Psoas muscle (tissue), 8 donors: ENCODE results near the gene DNMT1. TPM values are rescaled to one million over a fixed set of nuclear protein-coding genes. Genes with fewer than 3 reads are reported as not detected.
A peak's percentile ranks its signal among the peaks of the same experiment; 100 is the strongest.

ENCODE experiments used
- ATAC-seq, 4 donors: fragments of 200-7000 bp; cut with Tn5 transposase; one replicate each; pipeline ENCODE4 v1.9.1; 2020; ENCODE audit warnings: moderate library complexity in 3 of 4, mild to moderate bottlenecking in 2 of 4
- DNase-seq, 2 donors: peaks; one replicate each; pipeline ENCODE4 v3.0.0-alpha.2; 2020
- H3K27ac ChIP-seq: fragments of 200-600 bp; one replicate; pipeline ENCODE4 v1.8.0; 2022
- H3K27me3 ChIP-seq, 3 donors: fragments of 200-600 bp in 1 of 3; one replicate each; pipeline versions ENCODE4 v1.6.1 to v1.8.0; 2013 to 2022; ENCODE audit warnings: low read length in 2 of 3, mild to moderate bottlenecking in 2 of 3, moderate library complexity in 1 of 3; ENCODE audit not compliant: insufficient read depth in 3 of 3
- H3K36me3 ChIP-seq, 2 donors: fragments of 200-600 bp in 1 of 2; one replicate each; pipeline versions ENCODE4 v1.6.1 to v1.8.0; 2013 to 2022; ENCODE audit warnings: low read depth in 1 of 2, mild to moderate bottlenecking in 1 of 2, moderate library complexity in 1 of 2; ENCODE audit not compliant: insufficient read depth in 1 of 2
- H3K4me1 ChIP-seq: fragments of 200-600 bp; one replicate; pipeline ENCODE4 v1.8.0; 2022
- H3K4me3 ChIP-seq: fragments of 200-600 bp; one replicate; pipeline ENCODE4 v1.8.0; 2022; ENCODE audit warnings: mild to moderate bottlenecking
- H3K9me3 ChIP-seq: fragments of 200-600 bp; one replicate; pipeline ENCODE4 v1.8.0; 2022
- CTCF ChIP-seq: fragments of 200-600 bp; IDR thresholded peaks from one replicate; pipeline ENCODE4 v1.8.0; 2022; ENCODE audit warnings: antibody characterized with exemption
- WGBS, 3 donors: extraction: QIAGEN DNeasy Blood & Tissue Kit; methylation state at CpG; one replicate each; pipeline versions ENCODE4 v1.1.6 to v1.1.7; 2013; 5-methylcytosine and 5-hydroxymethylcytosine counted together
- intact Hi-C, 2 donors: fragments of 100-400 bp; cut with DNase I; formaldehyde crosslinking; loops; one replicate each; pipeline versions ENCODE4 v1.11.0 to v1.14.2; 2022
- polyA plus RNA-seq, 3 donors: library from polyadenylated mRNA; stranded (reverse); fragments of 200-250 nt; gene quantifications; one replicate each; pipeline ENCODE4 v1.2.3, GENCODE V29; 2013
- total RNA-seq, 4 donors: library from RNA; stranded (reverse); fragmentation: NEBNext Ultra II Directional in 2 of 4; extraction: Animal tissue kit (Norgen Biotek cat#: 25700) in 2 of 4; gene quantifications; one replicate each; pipeline versions ENCODE4 v1.2.1 to v1.2.4, GENCODE V29; 2021 to 2023
- donor health status: healthy with polysubstance abuse.
- donor health status: DM: no; HTN: no; CAD: no; lungs with moderate emphysema.
- donor health status: Bipolar disorder and iron deficiency.
- donor health status: healthy.
- donor health status: DM: yes; HTN: yes; CAD: no.
- donor health status: DM: no; HTN: no; CAD: no.
- donor health status: DM: no; HTN: no; CAD: no.
- donor health status: DM: yes; HTN: yes; CAD: no.

The DNMT1 gene
- total and polyA plus RNA-seq, 7 donors = 7.1 to 25.2 (median 13.5) TPM

- intact Hi-C loops = loop anchor here in 1 of 2 donors (2.0 kb wide), 1 partner anchor 57 kb away; no protein-coding TSS in a partner anchor
- no peaks in the 10 kb centered on the region for H3K36me3 ChIP-seq
- H3K9me3 ChIP-seq = no peaks in the 10 kb centered on the region
- H3K4me3 ChIP-seq = peak overlapping the region; percentile 87
- H3K4me1 ChIP-seq = peaks cover 8% of the 10 kb centered on the region
- DNase-seq (no peak), ATAC-seq (peak; percentile 46 to 67 (median 58))
- H3K27me3 ChIP-seq = no peaks in the 10 kb centered on the region
- 3 to 4% (median 4%) methylated on average over 26 to 30 of the region's 30 CpGs for WGBS, 3 donors
- no peak for TF ChIP-seq CTCF
- peak overlapping the region; percentile 74 for H3K27ac ChIP-seq
Observed at GRCh38 chr19:10193790-10194499, 808 bp downstream of the DNMT1 start.

GRCh38 chr19:10192922-10193321 is 1.8 kb downstream of the DNMT1 start:
- H3K27ac ChIP-seq = no peak overlapping the region
- intact Hi-C loops = loop anchor here in 1 of 2 donors (2.0 kb wide), 1 partner anchor 58 kb away; no protein-coding TSS in a partner anchor
- H3K27me3 ChIP-seq = no peaks in the 10 kb centered on the region
- H3K36me3 ChIP-seq = no peaks in the 10 kb centered on the region
- H3K9me3 ChIP-seq = no peaks in the 10 kb centered on the region
- H3K4me3 ChIP-seq = no peak overlapping the region
- DNase-seq = no peak
- no peak for ATAC-seq
- TF ChIP-seq CTCF = no peak
- peaks cover 8% of the 10 kb centered on the region for H3K4me1 ChIP-seq
- WGBS, 3 donors = 95 to 98% (median 96%) methylated on average over 6 of the region's 6 CpGs

- Histone ChIP-seq H3K36me3 (peaks cover 0 to 6% of the 10 kb centered on the region in 2 donors), H3K9me3 (no peaks in the 10 kb centered on the region), H3K4me3 (no peak overlapping the region), H3K27ac (no peak overlapping the region), H3K4me1 (peaks cover 8% of the 10 kb centered on the region), H3K27me3 (no peaks in the 10 kb centered on the region)
- WGBS, 3 donors = 66 to 74% (median 71%) methylated on average over 2 of the region's 2 CpGs
- intact Hi-C loops = no loop called here
- no peak for TF ChIP-seq CTCF
- DNase-seq (no peak), ATAC-seq (no peak)
Observed at GRCh38 chr19:10191347-10191746, 3.4 kb downstream of the DNMT1 start.

- no peak overlapping the region for H3K4me3 ChIP-seq
- no peak for DNase-seq
- no peak overlapping the region for H3K27ac ChIP-seq
- H3K4me1 ChIP-seq = peaks cover 8% of the 10 kb centered on the region
- H3K36me3 ChIP-seq = peaks cover 5 to 17% of the 10 kb centered on the region in 2 donors
- no peak for TF ChIP-seq CTCF
- no peak for ATAC-seq
- WGBS, 3 donors = 95 to 97% (median 97%) methylated on average over 5 of the region's 5 CpGs
- no peaks in the 10 kb centered on the region for H3K27me3 ChIP-seq
- H3K9me3 ChIP-seq = no peaks in the 10 kb centered on the region
- intact Hi-C loops = no loop called here
Observed at GRCh38 chr19:10190026-10190425, 4.7 kb downstream of the DNMT1 start.

GRCh38 chr19:10189616-10190015 is 5.1 kb downstream of the DNMT1 start:
- DNase-seq (no peak), ATAC-seq (no peak)
- no peaks in the 10 kb centered on the region for H3K27me3 ChIP-seq
- intact Hi-C loops = no loop called here
- H3K36me3 ChIP-seq = peaks cover 5 to 17% of the 10 kb centered on the region in 2 donors
- no peak overlapping the region for H3K27ac ChIP-seq
- 85 to 95% (median 90%) methylated on average over 5 of the region's 5 CpGs for WGBS, 3 donors
- no peak for TF ChIP-seq CTCF
- H3K4me3 ChIP-seq = no peak overlapping the region
- H3K9me3 ChIP-seq = no peaks in the 10 kb centered on the region
- H3K4me1 ChIP-seq = peaks cover 8% of the 10 kb centered on the region
